ENCODE data around the gene GNAQ.

GRCh38 chr9:77815260-77815659, 216.4 kb downstream of the GNAQ start:
- no peak for TF ChIP-seq CTCF (IDR thresholded peaks at IDR 0.05)
- no peak for TF ChIP-seq ZFX (IDR thresholded peaks at IDR 0.05; ENCODE audit: borderline replicate concordance)

All from 22Rv1 (cell line).